Activated CD4-positive, alpha-beta T cell treated with anti-CD3 and anti-CD28 coated beads for 1 hour (primary cell): ENCODE results near the gene PHACTR4.
"Not testable (repeated sequence)": the region's sequence is repeated elsewhere in the genome, so short reads cannot be mapped to it uniquely, and the experiment has no call there.

ENCODE experiments used
- DNase-seq: peaks from one replicate; pipeline ENCODE4 v3.0.0-alpha.2; 2020

The PHACTR4 gene

DNA sequence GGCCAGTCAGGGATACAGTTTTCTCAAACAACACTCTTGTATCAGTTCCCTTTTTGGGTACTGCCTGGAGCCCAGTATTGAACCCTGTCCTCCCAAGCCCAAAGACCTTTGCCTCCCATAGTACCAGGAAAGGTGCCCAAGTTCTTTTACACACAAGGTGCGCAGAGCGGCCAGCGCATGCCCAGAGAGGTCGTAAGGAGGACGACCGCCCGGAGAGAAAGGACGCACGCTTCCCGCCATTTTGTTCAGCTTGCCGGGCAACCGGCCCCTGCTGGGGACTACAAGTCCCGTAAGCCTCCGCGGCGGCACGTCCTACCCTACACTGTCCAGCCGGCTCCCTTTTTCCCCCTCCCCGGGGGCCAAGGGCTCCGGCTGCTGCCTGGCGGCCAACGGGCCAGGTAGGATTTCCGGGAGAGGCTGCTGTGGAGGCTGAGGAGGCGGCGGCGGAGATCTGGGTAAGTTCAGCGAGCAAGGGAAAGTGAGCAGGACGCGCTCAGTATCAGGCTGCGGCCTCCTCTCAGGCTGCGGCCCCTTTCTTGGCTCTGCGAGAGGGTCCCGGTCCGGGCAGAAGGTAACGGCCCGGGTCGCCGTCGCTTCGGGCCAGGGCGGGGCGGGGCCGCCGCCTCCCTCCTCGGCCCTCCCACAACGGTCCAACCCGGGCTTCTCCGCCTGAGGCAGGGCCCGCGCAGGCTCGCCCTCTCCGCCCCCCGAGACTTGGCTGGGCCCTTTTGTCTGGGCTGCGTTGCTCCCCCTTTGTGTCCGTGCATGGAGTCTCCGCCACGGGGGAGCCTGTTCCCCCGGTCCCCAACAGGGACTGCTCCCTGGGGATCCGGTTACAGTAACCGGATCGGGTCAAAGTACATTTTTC is at the start of gene PHACTR4:
TSS of gene PHACTR4 (plus strand) at position 370 of the 868 bp plus-strand sequence. CDS start 37,708 bp downstream, outside the sequence.
- DNase-seq = peak; percentile 63

DNA sequence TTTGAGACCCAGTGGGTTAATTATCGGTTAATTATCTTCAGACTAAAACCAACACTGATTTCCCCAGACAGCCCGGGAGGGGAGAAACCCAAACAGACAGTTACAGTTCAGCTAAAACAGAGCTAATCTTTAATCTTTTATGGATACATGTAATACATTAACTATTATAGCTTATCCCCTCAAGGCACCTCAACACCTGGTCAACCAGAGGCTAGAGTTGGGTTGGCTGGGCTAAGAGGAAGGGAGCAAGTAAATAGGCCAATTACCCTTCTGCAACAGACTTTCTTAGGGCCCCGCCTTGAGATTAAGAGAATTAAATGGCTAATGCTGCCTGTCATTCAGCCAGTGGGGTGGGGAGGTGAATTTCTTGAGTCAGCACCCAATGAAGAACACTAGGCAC is 47.3 kb upstream of the PHACTR4 start:
- DNase-seq = no peak

DNA sequence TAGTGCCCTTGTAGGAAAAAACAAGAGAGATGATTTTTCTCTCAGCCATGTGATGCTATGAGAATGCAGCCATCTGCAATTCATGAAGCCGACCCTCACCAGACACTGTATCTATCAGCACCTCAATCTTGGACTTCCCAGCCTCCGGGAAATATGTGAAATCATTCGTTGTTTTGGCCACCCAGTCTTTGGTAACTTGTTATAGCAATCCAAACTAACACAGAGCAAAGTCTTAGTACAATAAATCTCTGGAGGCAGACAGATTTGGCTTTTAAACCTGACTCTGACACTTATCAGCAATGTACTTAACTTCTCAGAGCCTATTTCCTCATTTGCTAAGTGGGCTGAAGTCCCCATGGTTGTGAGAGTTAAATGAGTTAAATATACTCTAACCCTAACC is 45.8 kb upstream of the PHACTR4 start:
- DNase-seq = no peak

DNA sequence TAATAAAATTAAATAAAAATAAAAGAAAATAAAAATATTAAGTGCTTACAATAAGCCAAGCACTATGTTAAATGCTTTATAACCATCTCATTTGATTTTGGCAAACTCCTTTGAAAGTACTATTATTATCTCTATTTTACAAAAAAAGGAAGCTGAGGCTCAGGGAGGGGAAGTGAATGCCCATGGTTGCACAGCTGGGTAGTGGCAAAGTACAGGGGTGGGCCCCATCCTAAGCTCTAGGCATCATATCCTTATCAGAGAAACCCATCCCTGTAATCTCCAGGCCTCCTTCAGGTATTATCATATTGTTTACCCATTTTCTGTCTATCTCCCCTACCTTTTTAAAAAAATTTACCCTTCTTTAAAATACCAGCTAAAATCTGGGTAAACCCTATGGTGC is 43.0 kb upstream of the PHACTR4 start:
- DNase-seq = no peak

DNA sequence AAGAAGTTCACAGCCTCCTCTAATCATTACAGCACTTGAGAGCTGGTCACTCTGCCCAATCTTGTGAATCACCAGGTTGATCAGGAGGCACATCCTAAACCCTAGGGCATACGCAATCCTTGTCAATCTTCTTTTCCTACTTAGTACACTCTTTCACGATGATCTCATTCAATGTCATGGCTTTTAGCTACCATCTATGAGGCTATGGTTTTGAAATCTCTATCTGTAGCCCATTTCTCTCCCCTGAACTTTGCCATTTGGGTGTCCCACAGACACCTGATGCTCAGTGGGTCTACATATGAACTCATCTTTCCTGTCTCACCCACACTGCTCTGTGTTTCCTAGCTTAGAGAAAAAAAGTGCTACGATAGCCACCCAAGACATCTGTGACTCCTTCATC is 42.6 kb upstream of the PHACTR4 start:
- no peak for DNase-seq

DNA sequence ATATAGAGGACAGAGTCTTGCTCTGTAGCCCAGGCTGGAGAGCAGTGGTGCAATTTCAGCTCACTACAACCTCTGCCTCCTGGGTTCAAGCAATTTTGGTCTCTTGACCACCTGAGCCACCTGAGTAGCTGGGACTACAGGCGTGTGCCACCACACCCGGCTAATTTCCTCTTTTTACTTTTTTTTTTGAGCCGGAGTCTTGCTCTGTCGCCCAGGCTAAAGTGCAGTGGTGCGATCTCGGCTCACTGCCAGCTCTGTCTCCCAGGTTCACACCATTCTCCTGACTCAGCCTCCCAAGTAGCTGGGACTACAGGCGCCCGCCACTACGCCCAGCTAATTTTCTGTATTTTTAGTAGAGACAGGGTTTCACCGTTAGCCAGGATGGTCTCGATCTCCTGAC is 42.1 kb upstream of the PHACTR4 start:
- DNase-seq = not testable (repeated sequence)

DNA sequence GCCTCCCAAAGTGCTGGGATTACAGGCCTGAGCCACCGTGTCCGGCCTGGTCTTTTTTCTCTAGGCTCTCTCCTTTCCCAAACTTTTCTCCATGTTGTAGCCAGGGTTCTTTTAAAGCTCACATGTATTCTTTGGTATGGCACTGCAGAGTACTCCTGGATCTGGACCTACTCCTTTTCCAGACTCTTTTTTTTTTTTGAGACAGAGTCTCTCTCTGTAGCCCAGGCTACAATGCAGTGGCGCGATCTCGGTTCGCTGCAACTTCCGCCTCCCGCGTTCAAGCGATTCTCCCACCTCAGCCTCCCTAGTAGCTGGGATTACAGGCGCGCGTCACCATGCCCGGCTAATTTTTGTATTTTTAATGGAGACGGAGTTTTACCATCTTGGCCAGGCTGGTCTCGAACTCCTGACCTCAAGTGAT is 41.3 kb upstream of the PHACTR4 start:
- DNase-seq = peak; percentile 8

DNA sequence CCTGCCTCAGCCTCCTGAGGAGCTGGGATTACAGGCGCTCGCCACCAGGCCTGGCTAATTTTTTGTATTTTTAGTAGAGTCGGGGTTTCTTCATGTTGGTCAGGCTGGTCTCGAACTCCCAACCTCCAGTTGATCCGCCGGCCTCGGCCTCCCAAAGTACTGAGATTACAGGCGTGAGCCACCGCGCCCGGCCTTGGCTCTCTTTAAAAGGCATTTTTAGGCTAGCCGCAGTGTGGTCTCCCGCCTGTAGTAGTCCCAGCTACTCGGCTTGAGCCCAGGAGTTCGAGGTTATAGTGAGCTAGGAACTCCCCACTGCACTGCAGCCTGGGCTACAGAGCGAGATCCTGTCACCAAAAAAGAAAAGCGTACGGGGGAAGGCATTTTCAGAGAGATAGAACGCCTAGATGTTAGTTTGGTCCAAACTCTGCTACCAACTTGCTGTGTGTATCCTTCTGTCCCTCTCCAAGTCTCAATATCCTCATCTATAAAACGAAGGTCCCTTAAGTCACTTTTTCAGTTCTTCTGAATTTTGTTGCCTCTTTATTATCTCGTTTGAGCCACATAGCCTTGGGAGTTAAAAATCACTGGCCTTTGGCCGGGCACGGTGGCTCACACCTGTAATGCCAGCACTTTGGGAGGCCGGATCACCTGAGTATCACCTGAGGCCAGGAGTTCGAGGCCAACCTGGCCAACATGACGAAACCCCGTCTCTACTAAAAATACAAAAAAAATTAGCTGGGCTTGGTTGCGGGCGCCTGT is 40.0 kb upstream of the PHACTR4 start:
- DNase-seq = peak; percentile 34

DNA sequence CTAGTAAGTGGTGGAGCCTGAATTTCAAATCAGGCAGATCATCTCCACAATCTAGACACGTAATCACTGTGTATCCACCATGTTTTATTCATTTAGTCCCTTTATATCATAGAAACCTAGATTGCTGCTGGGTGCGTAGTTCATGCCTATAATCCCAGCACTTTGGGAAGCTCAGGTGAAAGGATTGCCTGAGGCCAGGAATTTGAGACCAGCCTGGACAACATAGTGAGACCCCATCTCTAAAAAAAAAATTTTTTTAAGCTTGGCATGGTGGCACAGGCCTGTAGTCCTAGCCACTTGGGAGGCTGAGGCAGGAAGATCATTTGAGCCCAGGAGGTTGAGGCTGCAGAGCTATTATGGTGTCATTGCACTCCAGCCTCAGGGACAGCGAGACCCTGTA is 30.6 kb upstream of the PHACTR4 start:
- DNase-seq = no peak

DNA sequence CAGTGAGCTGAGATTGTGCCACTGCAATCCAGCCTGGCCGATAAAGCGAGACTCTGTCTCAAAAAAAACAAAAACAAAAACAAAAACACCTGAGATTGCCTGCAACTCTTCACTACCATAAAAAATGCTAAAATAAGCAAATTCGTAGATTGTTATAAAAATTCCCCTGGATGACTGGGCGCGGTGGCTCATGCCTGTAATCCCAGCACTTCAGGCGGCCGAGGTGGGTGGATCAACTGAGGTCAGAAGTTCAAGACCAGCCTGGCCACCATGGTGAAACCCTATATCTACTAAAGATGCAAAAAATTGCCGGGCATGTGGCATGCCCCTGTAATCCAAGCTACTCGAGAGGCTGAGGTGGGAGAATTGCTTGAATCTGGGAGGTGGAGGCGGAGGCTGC is 30.0 kb upstream of the PHACTR4 start:
- no peak for DNase-seq

DNA sequence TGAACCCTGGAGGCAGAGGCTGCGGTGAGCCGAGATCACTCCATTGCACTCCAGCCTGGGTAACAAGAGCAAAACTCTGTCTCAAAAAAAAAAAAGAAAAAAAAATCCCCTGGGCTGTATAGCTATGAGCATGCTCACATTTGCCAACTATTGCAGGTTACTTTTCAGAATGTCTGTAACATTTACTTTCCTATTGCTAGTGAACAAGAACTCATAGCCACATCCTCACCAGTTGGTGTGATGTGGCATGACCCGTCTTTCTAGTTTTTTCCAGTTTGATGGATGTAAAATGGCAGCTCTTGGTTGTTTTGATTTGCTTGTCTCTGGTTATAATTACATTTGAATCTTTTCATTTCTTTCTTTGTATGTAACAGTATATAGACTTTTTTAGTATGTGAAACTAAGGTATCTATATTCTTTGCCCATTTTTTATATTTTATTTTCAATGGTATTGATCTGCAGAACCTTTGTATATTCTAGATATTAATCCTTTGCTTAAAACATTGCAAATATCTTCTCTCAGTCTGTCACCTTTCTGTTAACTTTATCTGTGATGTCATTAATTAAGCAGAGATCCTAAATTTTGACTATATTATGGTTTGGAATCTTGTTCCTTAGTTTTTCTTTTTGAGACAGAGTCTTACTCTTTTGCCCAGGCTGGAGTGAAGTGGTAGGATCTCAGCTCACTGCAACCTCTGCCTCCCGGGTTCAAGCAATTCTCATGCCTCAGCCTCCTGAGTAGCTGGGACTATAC is 29.1 kb upstream of the PHACTR4 start:
- DNase-seq = no peak

DNA sequence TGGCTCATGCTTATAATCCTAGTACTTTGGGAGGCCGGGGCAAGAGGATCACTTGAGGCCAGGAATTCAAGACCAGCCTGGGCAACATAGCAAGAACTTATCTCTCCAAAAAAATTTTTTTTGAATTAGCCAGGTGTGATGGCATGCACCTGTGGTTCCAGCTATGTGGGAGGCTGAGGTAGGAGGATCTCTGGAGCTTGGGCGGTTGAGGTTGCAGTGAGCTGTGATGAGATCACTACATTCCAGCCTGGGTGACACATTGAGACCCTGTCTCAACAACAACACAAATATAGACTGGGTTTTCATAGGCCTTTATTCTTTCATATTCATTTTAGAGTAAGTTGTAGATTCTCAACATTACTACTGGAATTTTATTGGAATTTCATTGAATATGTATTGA is 27.9 kb upstream of the PHACTR4 start:
- DNase-seq = no peak

DNA sequence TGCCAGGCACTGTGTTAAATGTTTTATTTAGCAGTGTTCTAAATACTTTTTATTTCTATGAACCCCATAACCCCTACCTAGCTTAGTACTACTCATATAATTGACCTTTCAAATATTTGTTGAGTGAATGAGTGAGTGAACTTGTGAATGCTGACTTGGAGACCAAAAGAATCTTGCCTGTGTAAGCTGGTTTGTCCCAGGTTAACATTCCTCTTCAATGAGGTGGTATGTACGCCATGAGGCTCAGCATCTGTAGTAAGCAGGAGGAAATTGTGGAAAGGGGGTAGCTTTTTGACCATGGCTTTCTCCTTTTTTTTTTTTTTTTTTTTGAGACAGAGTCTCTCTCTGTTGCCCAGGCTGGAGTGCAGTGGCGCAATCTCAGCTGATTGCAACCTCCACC is 26.1 kb upstream of the PHACTR4 start:
- DNase-seq = no peak

DNA sequence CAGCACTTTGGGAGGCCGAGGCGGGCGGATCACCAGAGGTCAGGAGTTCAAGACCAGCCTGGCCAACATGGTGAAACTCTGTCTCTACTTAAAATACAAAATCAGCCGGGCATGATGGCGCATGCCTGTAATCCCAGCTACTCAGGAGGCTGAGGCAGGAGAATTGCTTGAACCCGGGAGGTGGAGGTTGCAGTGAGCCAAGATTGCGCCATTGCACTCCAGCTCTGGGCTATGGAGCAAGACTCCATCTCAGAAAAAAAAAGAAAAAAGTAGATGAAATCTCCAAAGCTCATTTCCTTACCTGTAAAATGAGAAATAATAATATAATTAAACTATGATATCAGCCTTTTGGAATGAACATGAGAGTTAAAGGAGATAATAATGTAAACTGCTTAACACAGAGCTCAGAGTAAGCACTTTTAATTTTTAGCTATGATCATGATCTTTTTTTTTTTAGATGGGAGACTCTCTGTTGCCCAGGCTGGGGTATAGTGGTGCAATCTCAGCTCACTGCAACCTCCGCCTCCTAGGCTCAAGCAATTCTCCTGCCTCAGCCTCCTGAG is 16.2 kb upstream of the PHACTR4 start:
- DNase-seq = not testable (repeated sequence)

DNA sequence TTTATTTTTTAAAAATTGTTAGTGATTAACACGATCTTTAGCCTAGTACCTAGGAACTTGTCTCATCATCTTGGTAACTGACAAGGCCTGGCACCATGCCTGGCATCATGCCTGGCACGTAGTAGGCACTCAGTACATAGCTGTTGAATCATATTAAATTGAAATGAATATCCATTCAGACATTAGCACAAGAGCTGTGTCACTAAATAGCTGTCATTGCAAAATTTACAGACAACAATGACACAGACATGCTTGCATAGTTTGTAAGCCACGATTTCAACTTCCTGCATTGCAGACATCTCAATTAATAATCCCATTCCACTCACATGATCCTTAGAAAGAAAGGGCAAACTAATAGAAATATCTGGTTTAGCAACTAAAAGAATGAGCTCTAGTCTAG is 15.4 kb upstream of the PHACTR4 start:
- DNase-seq = no peak

DNA sequence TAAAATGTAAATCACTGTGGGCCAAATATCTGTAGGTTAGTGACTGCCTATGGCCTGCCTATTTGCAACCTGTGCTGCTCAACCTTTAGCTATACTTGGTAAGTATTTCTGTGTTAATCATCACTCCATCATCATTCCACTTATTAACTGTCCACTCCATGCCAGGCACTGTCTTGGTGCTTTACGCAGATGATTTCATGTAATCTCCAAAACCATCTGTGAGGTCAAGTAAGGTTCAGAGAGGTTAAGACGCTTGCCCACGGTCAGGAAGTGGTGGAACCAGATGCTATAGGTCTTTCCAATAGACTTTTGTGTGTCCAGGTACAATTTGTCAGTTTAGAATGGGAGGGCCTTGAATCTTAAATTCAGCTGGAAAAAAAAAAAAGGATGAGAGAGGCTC is 10.8 kb upstream of the PHACTR4 start:
- no peak for DNase-seq

DNA sequence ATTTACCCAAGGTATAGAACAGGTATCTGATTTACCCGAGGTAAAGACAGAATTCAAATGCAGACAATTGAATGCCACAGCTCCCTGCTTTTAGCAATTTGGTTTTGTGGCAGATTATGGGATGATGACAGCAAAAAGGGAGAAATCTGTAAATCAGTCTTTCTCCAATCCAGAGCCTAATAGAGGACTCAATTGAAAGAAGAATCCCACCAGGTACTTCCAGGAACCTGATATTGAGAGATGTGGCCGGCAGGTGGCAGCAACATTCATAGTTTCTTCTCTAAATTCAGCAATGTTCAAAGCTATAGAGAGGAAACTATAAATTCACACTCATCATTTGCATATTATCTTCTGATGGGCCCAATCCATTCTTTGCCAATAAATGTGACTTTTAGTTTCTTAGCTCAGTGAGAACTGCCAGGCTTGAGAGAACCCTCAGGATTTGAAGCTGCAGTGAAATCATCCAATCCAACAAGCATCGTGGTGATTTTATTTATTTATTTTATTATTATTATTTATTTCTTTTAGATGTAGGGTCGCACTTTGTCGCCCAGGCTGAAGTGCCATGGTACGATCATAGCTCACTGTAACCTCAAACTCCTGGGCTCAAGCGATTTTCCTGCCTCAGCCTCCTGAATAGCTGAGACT is 9.8 kb upstream of the PHACTR4 start:
- DNase-seq = peak; percentile 53

DNA sequence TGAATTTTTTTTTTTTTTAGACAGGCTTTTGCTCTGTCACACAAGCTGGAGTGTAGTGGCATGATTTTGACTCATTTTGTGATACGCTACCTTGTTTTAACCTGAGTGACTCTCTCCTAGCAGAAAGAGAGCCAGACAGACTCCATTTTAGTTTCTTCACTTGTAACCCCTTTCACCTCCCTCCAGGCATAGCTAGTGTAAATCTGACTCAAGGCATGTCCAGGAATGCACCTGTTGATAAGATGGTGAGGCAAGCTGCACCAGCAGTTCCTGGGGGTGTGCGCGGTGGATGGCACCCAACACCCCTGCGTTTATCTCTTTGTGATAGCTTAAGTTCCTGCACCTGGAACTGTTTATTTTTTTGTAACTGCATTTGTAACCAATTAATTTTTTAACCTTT is 4.7 kb upstream of the PHACTR4 start:
- DNase-seq = no peak

DNA sequence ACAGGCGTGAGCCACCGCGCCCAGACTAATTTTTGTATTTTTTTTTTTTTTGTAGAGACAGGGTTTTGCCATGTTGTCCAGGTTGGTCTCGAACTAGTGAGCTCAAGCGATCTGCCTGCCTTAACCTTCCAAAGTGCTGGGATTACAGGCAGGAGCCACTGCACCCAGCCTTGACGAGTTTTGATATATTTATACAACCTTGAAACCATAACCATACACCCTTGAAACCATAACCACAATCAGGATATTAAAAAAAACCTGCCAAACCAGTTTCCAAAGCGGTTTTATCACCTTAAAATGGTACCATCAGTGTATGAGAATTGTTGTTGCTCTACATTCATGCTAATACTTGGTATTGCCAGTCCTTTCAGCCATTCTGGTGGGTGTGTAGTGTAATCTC is 3.7 kb upstream of the PHACTR4 start:
- no peak for DNase-seq

DNA sequence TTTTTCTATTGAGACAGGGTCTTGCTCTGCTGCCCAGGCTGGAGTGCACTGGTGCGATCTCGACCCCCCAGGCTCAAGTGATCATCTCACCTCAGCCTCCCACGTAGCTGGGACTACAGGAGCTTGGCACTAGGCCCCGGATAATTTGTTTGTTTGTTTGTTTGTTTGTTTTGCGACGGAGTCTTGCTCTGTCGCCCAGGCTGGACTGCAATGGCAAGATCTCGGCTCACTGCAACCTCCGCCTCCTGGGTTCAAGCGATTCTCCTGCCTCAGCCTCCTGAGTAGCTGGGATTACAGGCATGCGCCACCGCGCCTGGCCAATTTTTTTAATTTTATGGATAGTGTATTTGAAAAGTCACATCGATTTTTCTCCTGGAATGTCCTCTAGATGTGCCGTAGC is 932 bp upstream of the PHACTR4 start:
- DNase-seq = not testable (repeated sequence)

DNA sequence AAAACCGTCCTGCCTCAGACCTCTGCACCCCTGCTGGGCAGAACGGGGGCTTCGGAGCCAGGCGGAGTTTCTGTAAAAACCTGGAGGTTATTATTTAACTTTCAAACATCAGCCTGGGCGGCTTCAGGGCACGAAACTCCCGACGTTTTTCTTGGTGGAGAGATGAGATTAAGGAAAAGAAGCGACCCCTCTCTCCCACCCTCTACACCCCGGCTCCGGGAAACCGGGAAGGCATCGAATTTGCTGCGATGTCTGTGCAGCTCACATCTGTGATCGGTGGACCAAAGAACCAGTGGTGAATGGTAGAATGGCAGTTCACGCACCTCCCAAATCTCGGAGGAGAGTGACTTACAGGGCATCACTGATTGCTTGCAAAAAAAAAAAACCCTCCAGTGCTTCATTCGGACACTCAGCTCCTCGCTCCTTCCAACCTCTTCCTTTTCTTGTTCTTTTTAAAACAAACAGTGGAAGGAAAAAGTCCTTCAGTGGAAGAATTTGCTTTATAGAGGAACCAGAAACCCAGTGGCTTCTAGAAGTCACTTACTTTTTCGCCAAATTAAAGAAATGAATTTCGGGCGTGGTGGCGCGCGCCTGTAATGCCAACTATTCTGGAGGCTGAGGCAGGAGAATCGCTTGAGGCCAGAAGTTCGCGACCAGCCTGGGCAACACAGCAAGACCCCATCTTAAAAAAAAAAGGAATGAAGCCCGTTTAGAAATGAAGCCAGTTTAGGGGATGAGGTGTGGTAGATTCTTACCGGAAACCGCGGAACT is 884 bp downstream of the PHACTR4 start:
- DNase-seq = no peak

DNA sequence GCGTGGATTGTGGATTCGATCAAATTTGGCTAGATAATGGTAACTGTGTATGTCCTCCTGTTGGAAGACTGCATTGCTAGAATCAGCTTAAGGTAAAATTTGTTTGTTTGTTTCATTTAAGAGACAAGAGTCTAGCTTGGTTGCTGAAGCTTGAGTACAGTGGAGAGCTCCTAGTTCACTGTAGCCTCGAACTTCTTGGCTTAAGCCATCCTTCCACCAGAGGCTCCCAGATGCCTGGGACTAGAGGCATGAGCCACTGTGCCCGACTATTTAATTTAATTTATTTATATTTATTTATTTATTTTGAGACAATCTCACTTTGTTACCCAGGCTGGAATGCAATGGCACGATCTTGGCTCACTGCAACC is 1.5 kb downstream of the PHACTR4 start:
- no peak for DNase-seq
